ENCODE results near the gene CPT2. TPM values are rescaled to one million over a fixed set of nuclear protein-coding genes. Genes with fewer than 3 reads are reported as not detected.
"Not testable (repeated sequence)": the region's sequence is repeated elsewhere in the genome, so short reads cannot be mapped to it uniquely, and the experiment has no call there.

The CPT2 gene
- polyA plus RNA-seq, 2 of the 4 experiments (the other 2 are of a cell fraction): 5.9 to 8.4 TPM

DNA sequence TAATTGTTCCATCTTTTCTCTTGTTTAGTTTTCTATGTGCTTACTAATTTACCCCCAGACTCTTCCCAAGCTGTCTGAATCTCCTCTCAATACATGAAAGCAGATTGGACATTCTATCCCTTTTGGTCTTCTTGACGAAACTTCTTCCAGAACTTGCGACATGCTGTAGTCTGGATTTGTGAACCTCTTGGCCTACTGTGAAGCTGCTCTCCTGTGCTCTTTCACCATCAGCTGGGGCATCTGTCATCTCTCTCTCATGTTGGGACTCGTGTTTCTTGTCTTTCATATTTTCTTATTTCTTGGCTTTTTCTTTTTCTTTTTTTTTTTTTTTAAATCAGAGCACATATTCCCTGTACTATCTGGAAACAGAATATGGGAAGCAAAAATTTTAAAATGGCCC lies 6.8 kb downstream of the CPT2 start:
- Histone ChIP-seq H3K27ac (no peak overlapping the region), H3K4me2 (no peak overlapping the region), H3K4me3 (no peak overlapping the region), H3K9me3 (peaks cover 17% of the 10 kb centered on the region; the same call in 2 of the 3 replicates), H3K4me1 (no peaks in the 10 kb centered on the region)
- TF ChIP-seq BHLHE40 (IDR thresholded peaks at IDR 0.05; ENCODE audit: low read depth, low read length): no peak
- TF ChIP-seq, protein P1, sequence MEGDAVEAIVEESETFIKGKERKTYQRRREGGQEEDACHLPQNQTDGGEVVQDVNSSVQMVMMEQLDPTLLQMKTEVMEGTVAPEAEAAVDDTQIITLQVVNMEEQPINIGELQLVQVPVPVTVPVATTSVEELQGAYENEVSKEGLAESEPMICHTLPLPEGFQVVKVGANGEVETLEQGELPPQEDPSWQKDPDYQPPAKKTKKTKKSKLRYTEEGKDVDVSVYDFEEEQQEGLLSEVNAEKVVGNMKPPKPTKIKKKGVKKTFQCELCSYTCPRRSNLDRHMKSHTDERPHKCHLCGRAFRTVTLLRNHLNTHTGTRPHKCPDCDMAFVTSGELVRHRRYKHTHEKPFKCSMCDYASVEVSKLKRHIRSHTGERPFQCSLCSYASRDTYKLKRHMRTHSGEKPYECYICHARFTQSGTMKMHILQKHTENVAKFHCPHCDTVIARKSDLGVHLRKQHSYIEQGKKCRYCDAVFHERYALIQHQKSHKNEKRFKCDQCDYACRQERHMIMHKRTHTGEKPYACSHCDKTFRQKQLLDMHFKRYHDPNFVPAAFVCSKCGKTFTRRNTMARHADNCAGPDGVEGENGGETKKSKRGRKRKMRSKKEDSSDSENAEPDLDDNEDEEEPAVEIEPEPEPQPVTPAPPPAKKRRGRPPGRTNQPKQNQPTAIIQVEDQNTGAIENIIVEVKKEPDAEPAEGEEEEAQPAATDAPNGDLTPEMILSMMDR (IDR thresholded peaks at IDR 0.05): no peak
- FAIRE-seq: no peak
- no peak for ATAC-seq
- ChIA-PET POLR2A (no interaction called here), CTCF (no interaction called here)
- DNase-seq (ENCODE audit: low read depth in 1 of 2, low spot score in 1 of 2): no peak
- WGBS (ENCODE audit: missing lambda C conversion rate): 89% methylated on average over 3 of the region's 3 CpGs

DNA sequence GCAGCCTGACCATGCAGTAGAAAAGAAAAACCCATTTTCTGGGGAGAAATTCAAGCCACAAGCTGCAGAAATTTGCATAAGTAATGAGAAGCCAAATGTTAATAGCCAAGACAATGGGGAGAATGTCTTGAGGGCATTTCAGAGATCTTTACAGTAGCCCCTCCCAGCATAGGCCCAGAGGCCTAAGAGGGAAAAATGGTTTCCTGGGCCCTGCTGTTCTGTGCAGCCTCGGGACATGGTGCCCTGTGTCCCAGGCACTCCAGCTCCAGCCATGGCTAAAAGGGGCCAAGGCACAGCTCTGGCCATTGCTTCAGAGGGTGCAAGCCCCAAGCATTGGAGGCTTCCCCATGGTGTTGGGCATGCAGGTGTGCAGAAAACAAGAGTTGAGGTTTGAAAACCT lies 8.9 kb downstream of the CPT2 start:
- POLR2A ChIA-PET; ATAC-seq; H3K4me3 ChIP-seq; H3K27ac ChIP-seq; CTCF ChIA-PET; DNase-seq (ENCODE audit: low read depth in 1 of 2, low spot score in 1 of 2); H3K4me2 ChIP-seq; FAIRE-seq; H3K4me1 ChIP-seq: not testable (repeated sequence)
- peaks cover 17% of the 10 kb centered on the region; the same call in 2 of the 3 replicates for H3K9me3 ChIP-seq
- 100% methylated on average over 1 of the region's 1 CpG for WGBS (ENCODE audit: missing lambda C conversion rate)

DNA sequence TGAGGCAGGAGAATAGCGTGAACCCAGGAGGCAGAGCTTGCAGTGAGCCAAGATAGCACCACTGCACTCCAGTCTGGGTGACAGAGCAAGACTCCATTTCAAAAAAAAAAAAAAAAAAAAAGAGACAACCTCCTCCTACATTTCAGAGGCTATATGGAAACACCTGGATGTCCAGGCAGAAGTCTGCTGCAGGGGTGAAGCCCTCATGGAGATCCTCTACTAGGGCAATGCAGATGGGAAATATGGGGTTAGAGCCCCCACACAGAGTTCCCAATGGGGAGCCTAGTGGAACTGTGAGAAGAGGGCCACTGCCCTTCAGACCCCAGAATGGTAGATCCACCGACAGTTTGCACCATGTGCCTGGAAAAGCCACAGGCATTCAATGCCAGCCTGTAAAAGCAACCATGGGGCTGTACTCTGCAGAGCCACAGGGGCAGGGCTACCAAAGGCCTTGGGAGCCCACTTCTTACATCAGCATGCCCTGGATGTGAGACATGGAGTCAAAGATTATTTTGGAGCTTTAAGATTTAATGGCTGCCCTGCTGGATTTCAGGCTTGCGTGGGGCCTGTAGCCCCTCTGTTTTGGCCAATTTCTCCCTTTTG lies 9.6 kb downstream of the CPT2 start:
- WGBS (ENCODE audit: missing lambda C conversion rate): 88% methylated on average over 3 of the region's 3 CpGs
- POLR2A ChIA-PET: not testable (repeated sequence)

DNA sequence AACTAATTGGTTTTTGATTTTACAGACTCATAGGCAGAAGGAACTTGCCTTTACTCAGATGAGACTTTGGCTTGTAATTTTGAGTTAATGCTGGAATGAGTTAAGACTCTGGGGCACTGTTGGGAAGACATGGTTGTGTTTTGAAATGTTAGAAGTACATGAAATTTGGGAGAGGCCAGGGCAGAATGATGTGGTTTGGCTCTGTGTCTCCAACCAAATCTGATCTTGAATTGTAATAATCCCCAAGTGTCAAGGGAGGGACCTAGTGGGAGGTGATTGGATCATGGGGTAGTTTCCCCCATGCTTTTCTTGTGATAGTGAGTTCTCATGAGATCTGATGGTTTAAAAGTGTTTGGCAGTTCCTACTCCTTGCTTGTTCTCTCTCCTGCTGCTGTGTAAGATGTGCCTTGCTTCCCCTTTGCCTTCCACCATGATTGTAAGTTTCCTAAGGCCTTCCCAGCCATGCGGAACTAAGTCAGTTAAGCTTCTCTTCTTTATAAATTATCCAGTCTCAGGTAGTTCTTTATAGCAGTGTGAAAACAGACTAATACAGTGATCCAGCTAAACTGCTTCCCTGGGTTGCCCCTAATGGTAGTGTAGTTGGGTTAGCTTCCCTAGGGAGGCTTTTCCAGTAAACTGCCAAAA lies 10.2 kb downstream of the CPT2 start:
- Histone ChIP-seq H3K4me3 (no peak overlapping the region), H3K4me2 (no peak overlapping the region), H3K27ac (no peak overlapping the region), H3K9me3 (peaks cover 17% of the 10 kb centered on the region; the same call in 2 of the 3 replicates), H3K4me1 (no peaks in the 10 kb centered on the region)
- 86% methylated on average over 1 of the region's 1 CpG for WGBS (ENCODE audit: missing lambda C conversion rate)
- DNase-seq (ENCODE audit: low read depth in 1 of 2, low spot score in 1 of 2) (no peak), FAIRE-seq (no peak), ATAC-seq (no peak)
- ChIA-PET CTCF (no interaction called here), POLR2A (no interaction called here)
- TF ChIP-seq FOXS1 (CRISPR knock-in tag; IDR thresholded peaks at IDR 0.05) (no peak), MAFK (IDR thresholded peaks at IDR 0.05; ENCODE audit: partially characterized antibody) (no peak), RCOR1 (IDR thresholded peaks at IDR 0.05; ENCODE audit: low read depth, low read length) (no peak), FOSL2 (IDR thresholded peaks at IDR 0.05) (no peak), FOSL2 (CRISPR knock-in tag; IDR thresholded peaks at IDR 0.05) (no peak), FOSB (CRISPR knock-in tag; IDR thresholded peaks at IDR 0.05) (no peak), POLR2A (IDR thresholded peaks at IDR 0.05; ENCODE audit: low read length) (no peak)
- TF ChIP-seq, protein P2, sequence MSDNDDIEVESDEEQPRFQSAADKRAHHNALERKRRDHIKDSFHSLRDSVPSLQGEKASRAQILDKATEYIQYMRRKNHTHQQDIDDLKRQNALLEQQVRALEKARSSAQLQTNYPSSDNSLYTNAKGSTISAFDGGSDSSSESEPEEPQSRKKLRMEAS (IDR thresholded peaks at IDR 0.05): no peak

More for the DNA sequence above, 9.6 kb downstream of the CPT2 start:
- ATAC-seq; CTCF ChIA-PET; FAIRE-seq; H3K4me3 ChIP-seq; H3K4me1 ChIP-seq; H3K4me2 ChIP-seq; H3K27ac ChIP-seq; DNase-seq (ENCODE audit: low read depth in 1 of 2, low spot score in 1 of 2): not testable (repeated sequence)
- peaks cover 17% of the 10 kb centered on the region; the same call in 2 of the 3 replicates for H3K9me3 ChIP-seq

DNA sequence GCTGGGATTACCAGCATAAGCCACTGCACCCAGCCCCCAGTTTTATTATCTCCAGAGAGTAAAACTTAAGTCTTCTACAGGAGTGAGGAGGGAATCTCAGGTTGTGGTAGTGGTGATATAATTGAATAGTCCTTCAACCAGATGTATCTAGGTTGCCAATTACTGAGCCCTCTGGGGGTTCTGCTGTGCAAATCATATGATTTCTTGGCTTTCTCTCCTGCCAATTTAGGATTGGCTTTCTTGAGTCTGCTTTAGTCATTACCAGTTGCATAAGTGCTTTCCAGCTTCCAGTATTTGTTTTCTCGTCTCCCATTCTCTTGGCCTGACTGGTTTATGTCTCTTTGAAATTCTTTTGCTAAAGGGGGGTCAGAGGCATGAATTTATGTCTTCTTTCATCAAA lies 11.1 kb downstream of the CPT2 start:
- 90% methylated on average over 1 of the region's 1 CpG for WGBS (ENCODE audit: missing lambda C conversion rate)
- DNase-seq (ENCODE audit: low read depth in 1 of 2, low spot score in 1 of 2): no peak
- FAIRE-seq: no peak
- no peak overlapping the region for H3K27ac ChIP-seq
- H3K4me1 ChIP-seq: no peaks in the 10 kb centered on the region
- CTCF ChIA-PET: no interaction called here
- POLR2A ChIA-PET: no interaction called here
- no peak overlapping the region for H3K4me2 ChIP-seq
- no peak overlapping the region for H3K4me3 ChIP-seq
- ATAC-seq: no peak
- peaks cover 17% of the 10 kb centered on the region; the same call in 2 of the 3 replicates for H3K9me3 ChIP-seq
- TF ChIP-seq POLR2A (IDR thresholded peaks at IDR 0.05; ENCODE audit: low read length) (no peak), RNF2 (IDR thresholded peaks at IDR 0.05; ENCODE audit: borderline replicate concordance, low read depth) (no peak), EP300 (IDR thresholded peaks at IDR 0.05) (no peak), JUNB (IDR thresholded peaks at IDR 0.05) (no peak), FOSB (CRISPR knock-in tag; IDR thresholded peaks at IDR 0.05) (no peak), ZC3H11A (IDR thresholded peaks at IDR 0.05) (no peak)
- TF ChIP-seq, protein P3, sequence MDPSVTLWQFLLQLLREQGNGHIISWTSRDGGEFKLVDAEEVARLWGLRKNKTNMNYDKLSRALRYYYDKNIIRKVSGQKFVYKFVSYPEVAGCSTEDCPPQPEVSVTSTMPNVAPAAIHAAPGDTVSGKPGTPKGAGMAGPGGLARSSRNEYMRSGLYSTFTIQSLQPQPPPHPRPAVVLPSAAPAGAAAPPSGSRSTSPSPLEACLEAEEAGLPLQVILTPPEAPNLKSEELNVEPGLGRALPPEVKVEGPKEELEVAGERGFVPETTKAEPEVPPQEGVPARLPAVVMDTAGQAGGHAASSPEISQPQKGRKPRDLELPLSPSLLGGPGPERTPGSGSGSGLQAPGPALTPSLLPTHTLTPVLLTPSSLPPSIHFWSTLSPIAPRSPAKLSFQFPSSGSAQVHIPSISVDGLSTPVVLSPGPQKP (IDR thresholded peaks at IDR 0.05; ENCODE audit: low read depth, low read length): no peak
- TF ChIP-seq, protein P4, sequence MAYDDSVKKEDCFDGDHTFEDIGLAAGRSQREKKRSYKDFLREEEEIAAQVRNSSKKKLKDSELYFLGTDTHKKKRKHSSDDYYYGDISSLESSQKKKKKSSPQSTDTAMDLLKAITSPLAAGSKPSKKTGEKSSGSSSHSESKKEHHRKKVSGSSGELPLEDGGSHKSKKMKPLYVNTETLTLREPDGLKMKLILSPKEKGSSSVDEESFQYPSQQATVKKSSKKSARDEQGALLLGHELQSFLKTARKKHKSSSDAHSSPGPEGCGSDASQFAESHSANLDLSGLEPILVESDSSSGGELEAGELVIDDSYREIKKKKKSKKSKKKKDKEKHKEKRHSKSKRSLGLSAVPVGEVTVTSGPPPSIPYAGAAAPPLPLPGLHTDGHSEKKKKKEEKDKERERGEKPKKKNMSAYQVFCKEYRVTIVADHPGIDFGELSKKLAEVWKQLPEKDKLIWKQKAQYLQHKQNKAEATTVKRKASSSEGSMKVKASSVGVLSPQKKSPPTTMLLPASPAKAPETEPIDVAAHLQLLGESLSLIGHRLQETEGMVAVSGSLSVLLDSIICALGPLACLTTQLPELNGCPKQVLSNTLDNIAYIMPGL (CRISPR knock-in tag; IDR thresholded peaks at IDR 0.05; ENCODE audit: borderline replicate concordance): no peak
- TF ChIP-seq, protein P5, sequence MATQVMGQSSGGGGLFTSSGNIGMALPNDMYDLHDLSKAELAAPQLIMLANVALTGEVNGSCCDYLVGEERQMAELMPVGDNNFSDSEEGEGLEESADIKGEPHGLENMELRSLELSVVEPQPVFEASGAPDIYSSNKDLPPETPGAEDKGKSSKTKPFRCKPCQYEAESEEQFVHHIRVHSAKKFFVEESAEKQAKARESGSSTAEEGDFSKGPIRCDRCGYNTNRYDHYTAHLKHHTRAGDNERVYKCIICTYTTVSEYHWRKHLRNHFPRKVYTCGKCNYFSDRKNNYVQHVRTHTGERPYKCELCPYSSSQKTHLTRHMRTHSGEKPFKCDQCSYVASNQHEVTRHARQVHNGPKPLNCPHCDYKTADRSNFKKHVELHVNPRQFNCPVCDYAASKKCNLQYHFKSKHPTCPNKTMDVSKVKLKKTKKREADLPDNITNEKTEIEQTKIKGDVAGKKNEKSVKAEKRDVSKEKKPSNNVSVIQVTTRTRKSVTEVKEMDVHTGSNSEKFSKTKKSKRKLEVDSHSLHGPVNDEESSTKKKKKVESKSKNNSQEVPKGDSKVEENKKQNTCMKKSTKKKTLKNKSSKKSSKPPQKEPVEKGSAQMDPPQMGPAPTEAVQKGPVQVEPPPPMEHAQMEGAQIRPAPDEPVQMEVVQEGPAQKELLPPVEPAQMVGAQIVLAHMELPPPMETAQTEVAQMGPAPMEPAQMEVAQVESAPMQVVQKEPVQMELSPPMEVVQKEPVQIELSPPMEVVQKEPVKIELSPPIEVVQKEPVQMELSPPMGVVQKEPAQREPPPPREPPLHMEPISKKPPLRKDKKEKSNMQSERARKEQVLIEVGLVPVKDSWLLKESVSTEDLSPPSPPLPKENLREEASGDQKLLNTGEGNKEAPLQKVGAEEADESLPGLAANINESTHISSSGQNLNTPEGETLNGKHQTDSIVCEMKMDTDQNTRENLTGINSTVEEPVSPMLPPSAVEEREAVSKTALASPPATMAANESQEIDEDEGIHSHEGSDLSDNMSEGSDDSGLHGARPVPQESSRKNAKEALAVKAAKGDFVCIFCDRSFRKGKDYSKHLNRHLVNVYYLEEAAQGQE (IDR thresholded peaks at IDR 0.05): no peak

Data from A549 (cell line).